LNCaP clone FGC (cell line): ENCODE data around the gene METTL13.

ENCODE experiments used
- DNase-seq: peaks from one replicate; pipeline ENCODE4 v3.0.0-alpha.2; 2011; ENCODE audit warnings: low read depth
- H3K4me3 ChIP-seq: 2 replicates; pipeline ENCODE4 v1.5.1; 2011; ENCODE audit warnings: mild to moderate bottlenecking, low read depth, low read length, control low read depth
- CTCF ChIP-seq: IDR thresholded peaks from 2 replicates; pipeline ENCODE4 v1.5.1; 2012; ENCODE audit warnings: mild to moderate bottlenecking; ENCODE audit not compliant: control insufficient read depth, insufficient read depth; ENCODE audit errors: extremely low read depth

Gene METTL13

GRCh38 chr1:171741872-171742576, 39.4 kb upstream of the METTL13 start, which contains the start of gene VAMP4:
Gene VAMP4, minus strand, starts transcription at chr1:171742065. Its CDS starts 3,651 bp downstream, at chr1:171738414.
- no peak for TF ChIP-seq CTCF
- peak; percentile 52 for DNase-seq
- peak within 1 kb of the TSS; percentile 83 for H3K4me3 ChIP-seq

GRCh38 chr1:171742577-171742922, 38.9 kb upstream of the METTL13 start:
- peak overlapping the region; percentile 83 for H3K4me3 ChIP-seq
- no peak for TF ChIP-seq CTCF
- DNase-seq: peak; percentile 13

DNA sequence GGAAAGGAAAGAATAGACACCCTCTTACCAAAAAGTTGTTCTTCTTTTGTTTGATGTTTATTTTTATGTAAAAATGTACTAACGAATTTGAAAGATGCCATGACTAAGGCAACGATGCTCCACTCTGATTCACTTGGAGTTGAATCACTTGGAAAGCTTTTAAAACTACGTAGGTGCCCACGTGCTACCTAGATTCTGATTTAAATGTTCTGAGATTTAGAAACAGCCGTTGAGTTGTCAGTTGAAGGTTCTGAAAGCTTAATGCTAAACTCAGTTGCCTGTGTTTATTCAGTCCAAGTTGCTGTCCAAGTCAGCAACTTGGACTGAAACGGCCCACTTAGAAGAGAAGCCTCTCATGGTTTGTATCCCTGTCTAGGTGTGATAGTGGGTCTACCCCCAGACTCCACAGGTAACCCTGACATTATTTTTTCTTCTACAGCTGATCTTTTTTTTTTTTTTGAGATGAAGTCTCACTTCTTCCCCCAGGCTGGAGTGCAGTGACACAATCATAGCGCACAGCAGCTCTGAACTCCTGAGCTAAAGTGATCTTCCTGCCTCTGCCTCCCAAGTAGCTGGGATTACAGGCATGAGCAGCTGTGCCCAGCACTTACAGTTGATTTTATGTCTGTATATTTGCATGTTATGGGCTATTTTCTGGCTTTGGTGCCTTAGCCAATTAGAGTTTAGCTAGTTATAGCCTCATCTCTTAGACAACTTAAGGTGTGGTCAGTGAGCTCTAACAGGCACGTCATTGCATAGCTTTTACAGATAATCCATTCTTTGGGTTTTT, 38.2 kb upstream of the METTL13 start:
- TF ChIP-seq CTCF: no peak
- DNase-seq: no peak
- H3K4me3 ChIP-seq: peak overlapping the region; percentile 83

DNA sequence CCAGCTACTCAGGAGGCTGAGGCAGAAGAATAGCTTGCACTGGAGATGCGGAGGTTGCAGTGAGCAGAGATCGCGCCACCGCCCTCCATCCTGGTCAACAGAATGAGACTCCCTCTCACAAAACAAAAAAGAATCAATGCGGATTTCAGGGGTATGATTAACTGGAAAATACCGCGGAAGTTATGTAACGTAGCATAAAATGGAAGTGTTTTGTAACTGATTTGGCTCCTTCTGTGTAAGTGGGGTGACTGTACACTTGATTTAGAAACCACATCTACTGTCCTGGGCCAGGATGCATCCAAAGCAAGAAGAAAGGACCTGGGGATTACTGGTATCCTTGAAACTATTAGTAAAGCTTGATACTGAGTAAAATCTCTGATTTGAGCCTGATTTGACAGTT, 36.5 kb upstream of the METTL13 start:
- no peak for DNase-seq
- TF ChIP-seq CTCF: no peak

DNA sequence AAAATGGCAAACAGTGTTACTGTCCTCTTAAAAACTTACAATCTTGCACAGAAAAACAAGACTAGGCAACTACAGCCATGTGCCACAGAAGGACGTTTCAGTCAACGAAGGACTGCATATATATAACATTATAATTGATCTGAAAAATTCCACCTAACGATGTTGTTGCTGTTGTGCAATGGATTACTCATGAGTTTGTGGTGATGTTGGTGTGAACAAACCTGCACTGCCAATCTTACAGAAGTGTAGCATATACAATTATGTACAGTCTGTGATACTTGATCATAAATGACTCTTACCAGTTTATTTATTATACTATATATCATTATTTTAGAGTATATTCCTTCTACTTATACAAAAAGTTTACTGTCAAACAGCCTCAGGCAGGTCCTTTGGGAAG, 32.8 kb upstream of the METTL13 start:
- TF ChIP-seq CTCF: no peak
- DNase-seq: no peak
- H3K4me3 ChIP-seq: no peak overlapping the region

More for the DNA sequence above, 36.5 kb upstream of the METTL13 start:
- H3K4me3 ChIP-seq: no peak overlapping the region

GRCh38 chr1:171751221-171751620, 30.2 kb upstream of the METTL13 start:
- no peak for DNase-seq
- TF ChIP-seq CTCF: no peak
- H3K4me3 ChIP-seq: no peak overlapping the region
